Endothelial cell (in vitro differentiated cells): Measurements from ENCODE around the gene KLHL9. TPM values are rescaled to one million over a fixed set of nuclear protein-coding genes. Genes with fewer than 3 reads are reported as not detected.

Experiments used
- DNase-seq: peaks from one replicate; pipeline ENCODE4 v3.0.0; 2021; ENCODE audit warnings: low spot score
- H3K27ac Mint-ChIP-seq: one replicate; pipeline ENCODE4 v1.8.0; 2021; ENCODE audit warnings: mixed read lengths, inconsistent platforms; ENCODE audit not compliant: unreplicated experiment
- H3K27me3 Mint-ChIP-seq: one replicate; pipeline ENCODE4 v1.8.0; 2021; ENCODE audit warnings: mild to moderate bottlenecking, moderate library complexity, mixed read lengths, inconsistent platforms; ENCODE audit not compliant: unreplicated experiment
- H3K36me3 Mint-ChIP-seq: one replicate; pipeline ENCODE4 v1.8.0; 2021; ENCODE audit warnings: mild to moderate bottlenecking, low read depth, mixed read lengths, inconsistent platforms; ENCODE audit not compliant: unreplicated experiment
- H3K4me1 Mint-ChIP-seq: one replicate; pipeline ENCODE4 v1.8.0; 2021; ENCODE audit warnings: mild to moderate bottlenecking, mixed read lengths, inconsistent platforms; ENCODE audit not compliant: unreplicated experiment
- H3K4me3 Mint-ChIP-seq: one replicate; pipeline ENCODE4 v1.8.0; 2021; ENCODE audit warnings: mild to moderate bottlenecking, mixed read lengths, inconsistent platforms; ENCODE audit not compliant: unreplicated experiment
- H3K9me3 Mint-ChIP-seq: one replicate; pipeline ENCODE4 v1.8.0; 2021; ENCODE audit warnings: mixed read lengths, inconsistent platforms; ENCODE audit not compliant: unreplicated experiment
- CTCF ChIP-seq: fragments of 200-600 bp; sonication (generic); IDR thresholded peaks from one replicate; pipeline ENCODE4 v1.5.0; 2021; ENCODE audit warnings: antibody characterized with exemption; ENCODE audit not compliant: unreplicated experiment
- total RNA-seq: library from RNA; stranded (reverse); fragmentation: NEBNext Ultra II Directional; extraction: Animal tissue kit (Norgen Biotek cat#: 25700); gene quantifications from one replicate; pipeline ENCODE4 v1.2.1, GENCODE V29; 2021; ENCODE audit not compliant: unreplicated experiment

The KLHL9 gene
- total RNA-seq, 1 donor from 2014 or later: 39.5 TPM

- TF ChIP-seq CTCF: no peak
- Mint-ChIP-seq H3K27ac (no peak overlapping the region), H3K27me3 (peaks cover 3% of the 10 kb centered on the region), H3K9me3 (no peaks in the 10 kb centered on the region), H3K4me1 (peaks cover 5% of the 10 kb centered on the region), H3K4me3 (no peak overlapping the region), H3K36me3 (no peaks in the 10 kb centered on the region)
- DNase-seq: no peak
Observed at GRCh38 chr9:21316032-21316842, 19.0 kb downstream of the KLHL9 start.

DNA sequence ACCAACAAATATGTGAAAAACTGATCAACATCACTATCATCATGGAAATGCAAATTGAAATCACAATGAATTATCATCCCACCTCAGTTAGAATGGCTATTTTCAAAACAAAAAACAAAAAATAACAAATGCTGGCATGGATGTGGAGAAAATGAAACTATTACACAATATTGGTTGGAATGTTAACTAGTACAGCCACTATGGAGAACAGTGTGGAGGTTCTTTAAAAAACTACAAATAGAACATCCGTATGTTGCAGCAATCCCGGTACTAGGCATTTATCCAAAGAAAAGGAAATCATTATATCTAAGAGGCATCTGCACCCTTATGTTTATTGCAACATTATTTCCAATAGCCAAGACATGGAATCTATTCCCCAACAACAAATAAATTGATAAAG is 21.1 kb downstream of the KLHL9 start:
- Mint-ChIP-seq H3K27ac (no peak overlapping the region), H3K9me3 (no peaks in the 10 kb centered on the region), H3K4me1 (peaks cover 5% of the 10 kb centered on the region), H3K4me3 (no peak overlapping the region), H3K36me3 (no peaks in the 10 kb centered on the region), H3K27me3 (peaks cover 3% of the 10 kb centered on the region)
- no peak for DNase-seq
- no peak for TF ChIP-seq CTCF

GRCh38 chr9:21311889-21312288 is 23.3 kb downstream of the KLHL9 start:
- no peak for TF ChIP-seq CTCF
- Mint-ChIP-seq H3K36me3 (no peaks in the 10 kb centered on the region), H3K4me1 (no peaks in the 10 kb centered on the region), H3K9me3 (no peaks in the 10 kb centered on the region), H3K27ac (no peak overlapping the region), H3K27me3 (peaks cover 3% of the 10 kb centered on the region), H3K4me3 (no peak overlapping the region)
- DNase-seq: no peak

DNA sequence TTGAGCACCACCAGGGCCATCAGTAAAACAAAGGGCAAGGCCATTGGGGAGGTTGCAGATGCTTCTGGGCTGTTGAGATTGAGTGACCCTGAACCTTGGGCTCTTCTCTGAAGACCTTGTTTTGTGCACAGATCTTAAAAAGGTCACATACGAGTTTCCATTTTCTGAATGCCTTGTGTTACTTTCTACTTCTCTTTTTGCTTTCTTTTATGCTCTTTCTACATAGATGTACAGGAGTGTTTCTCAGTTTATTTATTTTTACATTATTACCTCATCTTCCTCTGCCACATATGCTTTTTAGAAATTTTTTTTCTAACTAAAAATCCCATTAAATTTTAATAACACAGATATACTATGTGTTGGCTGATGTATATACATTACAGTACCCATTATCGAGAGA is 30.0 kb downstream of the KLHL9 start, which contains the start of gene IFNA5:
TSS of gene IFNA5 (minus strand) at position 101 of the 400 bp plus-strand sequence. CDS start at position 44, 57 bp downstream.
- Mint-ChIP-seq H3K36me3 (no peaks in the 10 kb centered on the region), H3K27me3 (no peaks in the 10 kb centered on the region), H3K4me3 (no peak within 1 kb of the TSS), H3K4me1 (no peaks in the 10 kb centered on the region), H3K9me3 (no peaks in the 10 kb centered on the region), H3K27ac (no peak within 1 kb of the TSS)
- no peak for TF ChIP-seq CTCF
- no peak for DNase-seq

GRCh38 chr9:21295992-21296391 is 39.2 kb downstream of the KLHL9 start:
- DNase-seq: no peak
- peaks cover 2% of the 10 kb centered on the region for H3K4me1 Mint-ChIP-seq
- no peaks in the 10 kb centered on the region for H3K9me3 Mint-ChIP-seq
- H3K4me3 Mint-ChIP-seq: no peak overlapping the region
- no peak for TF ChIP-seq CTCF
- no peak overlapping the region for H3K27ac Mint-ChIP-seq
- no peaks in the 10 kb centered on the region for H3K27me3 Mint-ChIP-seq
- no peaks in the 10 kb centered on the region for H3K36me3 Mint-ChIP-seq
